ENCODE data around the gene PRKCE.

The PRKCE gene

DNA sequence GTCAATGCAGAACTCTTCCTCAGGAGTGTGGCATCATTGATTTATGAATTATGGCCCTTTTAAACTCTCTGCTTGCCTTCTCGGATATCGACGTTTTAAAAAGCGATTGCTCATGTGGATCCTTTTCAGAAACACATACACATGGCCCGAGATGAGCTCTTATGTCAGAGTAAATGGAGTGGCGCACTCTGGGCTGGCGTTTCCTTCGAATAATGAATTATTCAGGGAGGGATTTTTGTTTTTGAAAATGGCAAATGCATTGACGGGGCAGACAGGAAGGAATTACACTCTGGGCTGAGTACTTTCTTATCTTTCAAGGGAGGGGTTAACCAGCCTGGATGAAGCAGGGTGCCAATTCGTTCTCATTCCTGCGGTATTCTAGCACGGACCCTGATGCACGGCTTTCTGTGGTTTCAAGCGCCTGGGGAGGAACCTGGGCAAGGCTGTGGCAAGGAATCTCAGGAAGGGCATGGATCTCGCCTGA is 142.7 kb downstream of the PRKCE start:
- Histone ChIP-seq H3K27me3 (ENCODE audit: control insufficient read depth in 1 of 2, insufficient read depth in 2 of 2, low read length in 2 of 2) (no peaks in the 10 kb centered on the region), H3K4me3 (ENCODE audit: low read length in 2 of 2) (no peak overlapping the region), H3K36me3 (ENCODE audit: control insufficient read depth in 2 of 2, insufficient read depth in 2 of 2, low read length in 2 of 2) (no peaks in the 10 kb centered on the region), H3K27ac (ENCODE audit: low read length) (no peak overlapping the region), H3K9me3 (ENCODE audit: control insufficient read depth in 2 of 2, low read length in 2 of 2) (no peaks in the 10 kb centered on the region), H3K4me1 (ENCODE audit: control insufficient read depth, insufficient read depth, low read length) (peaks cover 14% of the 10 kb centered on the region), H3K9ac (ENCODE audit: low read length in 2 of 2) (no peak overlapping the region)

DNA sequence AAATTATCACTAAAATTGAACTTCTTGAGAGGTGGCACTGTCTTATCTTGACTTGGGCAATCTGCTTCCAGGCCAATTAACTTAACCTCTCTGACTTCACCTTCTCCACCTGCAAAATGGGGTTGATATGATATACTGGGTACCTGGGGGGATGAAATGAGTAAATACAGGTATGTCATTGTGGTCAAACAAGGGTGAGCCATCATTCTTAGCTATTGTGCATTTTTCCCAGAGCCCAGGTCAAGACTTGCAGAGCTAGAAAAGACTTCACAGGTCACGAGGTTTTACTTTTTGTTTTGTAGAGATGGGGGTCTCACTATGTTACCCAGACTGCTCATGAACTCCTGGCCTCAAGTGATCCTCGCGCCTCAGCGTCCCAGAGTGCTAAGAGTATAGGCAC is 145.0 kb downstream of the PRKCE start:
- H3K4me3 ChIP-seq (ENCODE audit: low read length in 2 of 2), result no peak overlapping the region
- H3K9me3 ChIP-seq (ENCODE audit: control insufficient read depth in 2 of 2, low read length in 2 of 2), result no peaks in the 10 kb centered on the region
- no peaks in the 10 kb centered on the region for H3K27me3 ChIP-seq (ENCODE audit: control insufficient read depth in 1 of 2, insufficient read depth in 2 of 2, low read length in 2 of 2)
- H3K36me3 ChIP-seq (ENCODE audit: control insufficient read depth in 2 of 2, insufficient read depth in 2 of 2, low read length in 2 of 2), result no peaks in the 10 kb centered on the region
- no peak overlapping the region for H3K27ac ChIP-seq (ENCODE audit: low read length)
- peaks cover 14% of the 10 kb centered on the region for H3K4me1 ChIP-seq (ENCODE audit: control insufficient read depth, insufficient read depth, low read length)
- H3K9ac ChIP-seq (ENCODE audit: low read length in 2 of 2), result no peak overlapping the region

DNA sequence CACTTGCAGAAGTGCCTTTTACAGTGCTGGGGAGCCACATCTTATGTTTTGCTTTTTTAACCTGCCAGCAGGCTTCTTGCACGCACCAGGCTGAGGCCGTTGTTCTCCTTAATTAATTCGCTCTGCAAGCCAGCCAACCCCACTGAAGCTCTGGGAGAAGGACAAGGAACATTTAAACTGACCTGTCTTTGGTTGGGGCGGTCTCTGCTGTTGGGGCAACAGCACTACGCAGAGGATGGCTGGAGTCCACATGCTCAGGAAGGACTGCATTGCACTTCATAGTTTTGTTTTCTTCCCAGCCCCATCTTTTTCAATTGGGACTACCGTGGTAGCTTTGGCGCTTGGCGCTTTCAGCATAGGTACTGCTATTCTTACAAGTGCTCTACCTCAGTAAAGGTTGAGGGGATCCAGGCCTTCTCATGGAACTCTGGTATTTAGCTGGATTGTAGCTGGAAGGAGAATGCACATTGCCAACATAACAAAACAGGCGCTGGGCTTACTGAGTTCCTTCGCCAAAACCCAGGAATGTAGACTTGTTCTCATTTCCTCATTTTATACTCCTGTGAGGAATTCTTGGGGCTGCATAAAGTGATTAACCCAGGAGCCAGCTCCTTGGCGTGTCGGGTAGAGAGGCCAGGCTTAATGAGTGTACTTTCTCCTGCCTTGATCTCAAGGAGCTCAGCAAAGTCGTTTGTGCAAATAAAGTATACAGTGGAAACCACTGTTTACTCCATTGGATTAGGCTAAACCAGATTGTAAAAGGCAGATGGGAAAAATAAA is 146.2 kb downstream of the PRKCE start:
- no peaks in the 10 kb centered on the region for H3K36me3 ChIP-seq (ENCODE audit: control insufficient read depth in 2 of 2, insufficient read depth in 2 of 2, low read length in 2 of 2)
- no peaks in the 10 kb centered on the region for H3K9me3 ChIP-seq (ENCODE audit: control insufficient read depth in 2 of 2, low read length in 2 of 2)
- no peak overlapping the region for H3K9ac ChIP-seq (ENCODE audit: low read length in 2 of 2)
- H3K4me3 ChIP-seq (ENCODE audit: low read length in 2 of 2), result no peak overlapping the region
- H3K27me3 ChIP-seq (ENCODE audit: control insufficient read depth in 1 of 2, insufficient read depth in 2 of 2, low read length in 2 of 2), result no peaks in the 10 kb centered on the region
- peaks cover 14% of the 10 kb centered on the region for H3K4me1 ChIP-seq (ENCODE audit: control insufficient read depth, insufficient read depth, low read length)
- H3K27ac ChIP-seq (ENCODE audit: low read length), result no peak overlapping the region

DNA sequence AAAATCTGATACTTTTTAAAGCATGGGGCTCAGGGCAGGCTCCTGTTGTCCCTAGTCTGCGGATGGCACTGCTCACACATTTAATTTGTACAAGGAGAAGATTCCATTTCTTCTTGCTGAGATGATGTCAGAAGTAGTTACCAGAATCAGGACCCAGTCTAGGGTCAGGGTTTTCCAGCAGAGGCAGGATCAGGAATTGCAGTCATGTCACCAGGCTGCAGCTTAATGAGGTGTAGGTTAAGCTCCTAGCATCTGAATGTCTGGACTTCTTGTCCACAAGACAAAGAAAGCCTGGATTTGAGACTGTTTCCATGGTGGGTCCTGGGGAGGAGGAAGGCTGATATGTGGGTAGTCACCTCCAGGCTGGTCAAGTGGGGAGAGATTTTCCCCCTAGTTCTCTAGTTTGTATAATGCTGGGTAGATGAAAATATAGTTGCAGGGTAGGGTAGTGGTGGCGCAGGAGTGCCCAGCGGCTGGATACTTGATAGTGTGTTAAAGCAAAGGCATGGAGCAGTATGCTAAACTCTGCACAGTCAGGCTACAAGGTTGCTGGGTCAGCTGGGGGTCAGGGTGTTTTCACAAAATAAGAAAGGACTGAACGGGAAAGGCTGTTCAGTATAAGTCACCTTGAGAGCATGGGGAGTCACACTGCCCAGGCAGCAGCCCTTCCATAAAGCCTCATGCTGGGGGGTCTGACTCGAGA is 148.4 kb downstream of the PRKCE start:
- H3K4me3 ChIP-seq (ENCODE audit: low read length in 2 of 2), result no peak overlapping the region
- no peaks in the 10 kb centered on the region for H3K36me3 ChIP-seq (ENCODE audit: control insufficient read depth in 2 of 2, insufficient read depth in 2 of 2, low read length in 2 of 2)
- no peaks in the 10 kb centered on the region for H3K4me1 ChIP-seq (ENCODE audit: control insufficient read depth, insufficient read depth, low read length)
- no peaks in the 10 kb centered on the region for H3K27me3 ChIP-seq (ENCODE audit: control insufficient read depth in 1 of 2, insufficient read depth in 2 of 2, low read length in 2 of 2)
- no peak overlapping the region for H3K27ac ChIP-seq (ENCODE audit: low read length)
- H3K9ac ChIP-seq (ENCODE audit: low read length in 2 of 2), result no peak overlapping the region
- no peaks in the 10 kb centered on the region for H3K9me3 ChIP-seq (ENCODE audit: control insufficient read depth in 2 of 2, low read length in 2 of 2)

DNA sequence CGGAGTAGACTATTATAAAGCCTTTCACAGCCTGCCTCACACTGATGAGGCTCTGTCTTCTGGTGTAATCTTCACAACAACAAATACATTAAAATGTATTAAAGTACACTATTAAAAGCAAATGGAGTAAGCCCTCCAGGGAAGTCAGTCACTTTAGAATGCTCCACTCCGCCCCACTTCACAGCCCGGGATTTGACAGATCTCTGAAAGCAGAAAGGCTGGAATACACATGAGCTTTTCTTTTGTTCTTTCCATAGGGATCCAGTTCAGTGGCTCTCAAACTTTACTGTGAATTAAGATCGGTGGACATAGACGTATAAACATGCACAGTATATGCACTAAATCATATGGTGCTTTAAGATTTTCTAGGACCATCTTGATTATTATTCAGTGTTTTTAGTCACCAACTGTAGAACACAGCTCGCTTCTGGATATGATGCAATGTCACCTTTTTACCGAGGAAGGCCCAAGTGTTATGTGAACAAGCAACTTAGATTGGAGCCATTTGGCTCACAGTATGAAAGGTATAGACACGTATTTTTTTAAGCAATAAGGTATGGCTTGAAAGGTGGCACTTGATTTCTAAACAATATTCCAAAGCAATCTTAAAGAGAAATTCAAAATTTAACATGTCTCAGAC is 151.1 kb downstream of the PRKCE start:
- no peak overlapping the region for H3K4me3 ChIP-seq (ENCODE audit: low read length in 2 of 2)
- no peak overlapping the region for H3K27ac ChIP-seq (ENCODE audit: low read length)
- H3K4me1 ChIP-seq (ENCODE audit: control insufficient read depth, insufficient read depth, low read length), result no peaks in the 10 kb centered on the region
- H3K27me3 ChIP-seq (ENCODE audit: control insufficient read depth in 1 of 2, insufficient read depth in 2 of 2, low read length in 2 of 2), result no peaks in the 10 kb centered on the region
- no peak overlapping the region for H3K9ac ChIP-seq (ENCODE audit: low read length in 2 of 2)
- H3K36me3 ChIP-seq (ENCODE audit: control insufficient read depth in 2 of 2, insufficient read depth in 2 of 2, low read length in 2 of 2), result no peaks in the 10 kb centered on the region
- H3K9me3 ChIP-seq (ENCODE audit: control insufficient read depth in 2 of 2, low read length in 2 of 2), result no peaks in the 10 kb centered on the region

DNA sequence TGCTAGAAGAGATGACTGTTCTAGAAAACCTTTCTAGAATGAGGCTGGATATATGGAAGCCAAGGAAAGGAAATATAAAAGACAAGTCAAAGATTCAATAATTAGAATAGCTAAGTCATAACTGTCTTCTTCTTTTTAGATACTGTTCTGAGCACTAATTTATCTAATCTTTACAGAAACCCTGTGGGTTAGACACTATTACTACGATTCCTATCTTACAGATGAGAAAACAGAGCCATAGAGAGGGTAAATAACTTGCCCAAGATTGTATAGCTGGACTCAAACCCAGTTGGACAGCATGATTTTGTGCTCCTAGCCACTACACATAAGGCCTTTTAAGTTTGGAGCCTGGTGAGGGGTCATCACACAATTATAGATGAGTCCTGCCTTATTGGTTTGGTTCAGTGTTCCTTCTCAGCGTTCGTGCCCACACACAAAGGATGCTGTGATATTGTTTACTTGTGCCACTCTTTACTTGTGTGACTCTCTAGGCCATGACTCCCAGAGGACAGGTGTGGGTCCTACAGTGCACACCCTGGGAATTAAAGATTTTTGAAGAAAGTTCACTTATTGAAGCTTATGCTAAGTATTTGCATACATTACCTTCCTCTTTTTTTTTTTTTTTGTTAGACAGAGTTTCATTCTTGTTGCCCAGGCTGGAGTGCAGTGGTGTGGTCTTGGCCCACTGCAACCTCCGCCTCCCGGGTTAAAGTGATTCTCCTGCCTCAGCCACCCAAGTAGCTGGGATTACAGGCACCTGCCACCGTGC is 153.7 kb downstream of the PRKCE start:
- H3K36me3 ChIP-seq (ENCODE audit: control insufficient read depth in 2 of 2, insufficient read depth in 2 of 2, low read length in 2 of 2), result no peaks in the 10 kb centered on the region
- H3K9ac ChIP-seq (ENCODE audit: low read length in 2 of 2), result no peak overlapping the region
- no peaks in the 10 kb centered on the region for H3K27me3 ChIP-seq (ENCODE audit: control insufficient read depth in 1 of 2, insufficient read depth in 2 of 2, low read length in 2 of 2)
- H3K4me1 ChIP-seq (ENCODE audit: control insufficient read depth, insufficient read depth, low read length), result no peaks in the 10 kb centered on the region
- H3K4me3 ChIP-seq (ENCODE audit: low read length in 2 of 2), result no peak overlapping the region
- no peaks in the 10 kb centered on the region for H3K9me3 ChIP-seq (ENCODE audit: control insufficient read depth in 2 of 2, low read length in 2 of 2)
- H3K27ac ChIP-seq (ENCODE audit: low read length), result no peak overlapping the region

DNA sequence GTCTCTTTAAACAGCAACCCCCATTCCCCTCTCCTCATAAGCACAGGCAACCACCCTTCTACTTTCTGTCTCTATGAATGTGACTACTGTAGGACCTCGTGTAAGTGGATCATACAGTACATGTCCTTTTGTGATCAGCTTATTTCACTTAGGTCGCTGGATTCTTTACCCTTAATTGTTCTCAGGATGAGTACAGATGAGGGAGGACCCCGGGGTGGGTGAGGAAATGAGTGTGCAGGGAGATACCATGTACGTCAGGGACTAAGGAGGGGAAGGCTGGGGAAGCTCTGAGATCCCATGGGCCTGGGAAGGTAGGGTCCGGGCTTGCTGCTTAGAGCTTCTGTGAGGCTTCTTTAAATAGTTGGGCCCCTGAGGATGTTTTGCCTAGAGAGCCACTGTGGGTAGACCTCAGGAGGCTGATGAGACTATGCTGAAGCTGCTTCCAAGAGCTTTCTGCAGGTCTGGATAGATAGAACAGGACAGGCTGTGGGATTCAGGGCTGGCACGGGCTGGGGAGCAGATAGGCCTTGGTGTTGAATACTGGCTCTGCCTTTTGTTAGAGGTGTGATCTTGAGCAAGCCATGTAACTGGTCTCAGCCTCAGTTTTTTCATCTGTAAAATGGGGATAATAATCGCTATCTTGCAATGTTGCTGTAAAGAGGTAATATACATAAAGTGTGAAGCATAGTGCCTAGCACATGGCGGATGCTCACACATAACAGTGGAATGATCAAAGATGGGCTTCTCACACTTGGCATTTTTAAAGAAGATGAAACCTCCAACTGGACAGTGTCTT is 155.3 kb downstream of the PRKCE start:
- Histone ChIP-seq H3K4me3 (ENCODE audit: low read length in 2 of 2) (no peak overlapping the region), H3K9me3 (ENCODE audit: control insufficient read depth in 2 of 2, low read length in 2 of 2) (no peaks in the 10 kb centered on the region), H3K4me1 (ENCODE audit: control insufficient read depth, insufficient read depth, low read length) (no peaks in the 10 kb centered on the region), H3K9ac (ENCODE audit: low read length in 2 of 2) (no peak overlapping the region), H3K27ac (ENCODE audit: low read length) (no peak overlapping the region), H3K27me3 (ENCODE audit: control insufficient read depth in 1 of 2, insufficient read depth in 2 of 2, low read length in 2 of 2) (no peaks in the 10 kb centered on the region), H3K36me3 (ENCODE audit: control insufficient read depth in 2 of 2, insufficient read depth in 2 of 2, low read length in 2 of 2) (no peaks in the 10 kb centered on the region)

DNA sequence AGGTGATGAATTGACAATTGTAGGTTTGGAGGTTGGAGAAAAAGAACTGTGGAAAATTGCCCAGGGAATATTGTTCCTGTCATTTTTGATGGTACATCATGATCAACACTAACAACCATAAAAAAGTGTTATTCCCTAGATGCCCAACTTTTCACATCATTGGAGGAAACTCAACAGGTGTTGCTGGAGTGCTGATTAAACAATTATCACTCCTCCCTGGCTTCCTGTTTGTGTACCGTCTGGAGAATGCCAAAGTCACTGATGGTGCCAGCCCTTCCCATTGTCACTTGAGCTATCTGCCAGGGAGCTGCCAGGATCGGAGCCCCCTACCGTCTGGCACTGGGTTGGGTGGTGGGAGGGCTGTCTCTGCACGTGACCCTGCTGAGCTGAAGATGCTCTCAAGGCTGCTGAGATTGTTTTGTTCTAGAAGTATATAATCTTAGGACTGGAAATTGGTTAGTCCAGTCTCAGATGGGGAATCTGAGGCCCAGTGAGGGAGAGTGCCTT is 156.9 kb downstream of the PRKCE start:
- Histone ChIP-seq H3K27me3 (ENCODE audit: control insufficient read depth in 1 of 2, insufficient read depth in 2 of 2, low read length in 2 of 2) (no peaks in the 10 kb centered on the region), H3K36me3 (ENCODE audit: control insufficient read depth in 2 of 2, insufficient read depth in 2 of 2, low read length in 2 of 2) (no peaks in the 10 kb centered on the region), H3K9me3 (ENCODE audit: control insufficient read depth in 2 of 2, low read length in 2 of 2) (no peaks in the 10 kb centered on the region), H3K4me3 (ENCODE audit: low read length in 2 of 2) (no peak overlapping the region), H3K4me1 (ENCODE audit: control insufficient read depth, insufficient read depth, low read length) (peaks cover 15% of the 10 kb centered on the region), H3K27ac (ENCODE audit: low read length) (no peak overlapping the region), H3K9ac (ENCODE audit: low read length in 2 of 2) (no peak overlapping the region)

DNA sequence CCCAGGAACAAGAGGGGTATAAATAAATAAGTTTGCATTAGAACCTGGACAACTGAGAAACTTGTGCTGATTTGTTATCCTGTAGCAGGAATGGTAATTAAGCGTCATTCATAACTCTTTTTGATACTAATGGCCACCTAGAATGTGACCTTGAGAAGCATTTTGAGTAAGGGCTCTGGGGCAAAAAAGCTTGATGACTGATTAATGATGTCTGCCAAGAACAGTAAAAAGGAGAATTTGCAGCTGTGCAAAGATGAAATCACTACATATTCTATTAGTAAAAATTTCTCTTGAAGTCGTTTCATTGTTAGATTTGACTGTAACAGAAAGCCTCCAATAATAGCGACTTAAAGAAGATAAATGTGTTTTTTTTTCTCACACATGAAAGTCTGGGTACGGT is 157.7 kb downstream of the PRKCE start:
- Histone ChIP-seq H3K9me3 (ENCODE audit: control insufficient read depth in 2 of 2, low read length in 2 of 2) (no peaks in the 10 kb centered on the region), H3K4me3 (ENCODE audit: low read length in 2 of 2) (no peak overlapping the region), H3K9ac (ENCODE audit: low read length in 2 of 2) (no peak overlapping the region), H3K27me3 (ENCODE audit: control insufficient read depth in 1 of 2, insufficient read depth in 2 of 2, low read length in 2 of 2) (no peaks in the 10 kb centered on the region), H3K4me1 (ENCODE audit: control insufficient read depth, insufficient read depth, low read length) (peaks cover 21% of the 10 kb centered on the region), H3K36me3 (ENCODE audit: control insufficient read depth in 2 of 2, insufficient read depth in 2 of 2, low read length in 2 of 2) (no peaks in the 10 kb centered on the region), H3K27ac (ENCODE audit: low read length) (no peak overlapping the region)
